Urothelium cell line (cell line): ENCODE data around the gene NKX3-2.

ENCODE experiments used
- DNase-seq: peaks from one replicate; pipeline ENCODE4 v3.0.0; 2011; ENCODE audit warnings: low spot score, mixed read lengths
- FAIRE-seq: peaks from 2 replicates; lab custom pipeline; 2011; peaks lifted over from hg19 to GRCh38; lab: Jason Lieb, UNC

Gene NKX3-2

DNA sequence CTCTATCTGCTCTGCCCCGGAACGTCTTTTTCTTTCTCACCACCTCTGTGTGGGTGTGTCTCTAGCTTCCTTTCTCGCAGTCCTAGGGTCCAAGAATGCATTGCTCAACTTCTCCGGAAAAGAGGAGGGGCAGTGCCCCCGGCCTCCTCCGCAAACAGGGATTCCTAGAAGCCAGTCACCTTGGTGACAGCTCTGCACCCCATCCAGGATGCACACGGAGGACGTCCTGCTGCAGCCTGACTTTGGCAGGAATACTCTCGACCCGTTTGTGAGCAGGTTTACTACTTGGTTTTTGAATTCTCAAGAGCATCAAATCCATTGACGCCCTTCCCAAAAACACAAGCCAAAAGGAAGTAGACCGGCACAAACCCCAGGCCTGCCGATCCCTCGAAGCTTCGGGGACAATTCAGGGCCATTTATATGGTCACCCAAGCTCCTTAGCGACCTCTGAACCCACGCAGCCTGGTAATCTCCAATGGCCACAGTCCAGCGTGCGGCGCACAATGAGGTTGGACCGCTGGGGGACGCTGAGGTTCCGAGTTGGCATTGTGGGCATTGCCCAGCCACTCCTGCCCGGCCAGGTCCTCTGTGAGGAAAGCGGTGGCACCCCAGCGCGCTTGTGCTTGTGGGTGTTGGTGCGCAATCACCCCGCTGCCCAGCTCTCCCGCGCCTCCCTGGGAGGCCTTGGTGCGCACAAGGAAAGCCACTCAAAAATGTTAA, 9.8 kb downstream of the NKX3-2 start:
- FAIRE-seq (no peak), DNase-seq (no peak)

DNA sequence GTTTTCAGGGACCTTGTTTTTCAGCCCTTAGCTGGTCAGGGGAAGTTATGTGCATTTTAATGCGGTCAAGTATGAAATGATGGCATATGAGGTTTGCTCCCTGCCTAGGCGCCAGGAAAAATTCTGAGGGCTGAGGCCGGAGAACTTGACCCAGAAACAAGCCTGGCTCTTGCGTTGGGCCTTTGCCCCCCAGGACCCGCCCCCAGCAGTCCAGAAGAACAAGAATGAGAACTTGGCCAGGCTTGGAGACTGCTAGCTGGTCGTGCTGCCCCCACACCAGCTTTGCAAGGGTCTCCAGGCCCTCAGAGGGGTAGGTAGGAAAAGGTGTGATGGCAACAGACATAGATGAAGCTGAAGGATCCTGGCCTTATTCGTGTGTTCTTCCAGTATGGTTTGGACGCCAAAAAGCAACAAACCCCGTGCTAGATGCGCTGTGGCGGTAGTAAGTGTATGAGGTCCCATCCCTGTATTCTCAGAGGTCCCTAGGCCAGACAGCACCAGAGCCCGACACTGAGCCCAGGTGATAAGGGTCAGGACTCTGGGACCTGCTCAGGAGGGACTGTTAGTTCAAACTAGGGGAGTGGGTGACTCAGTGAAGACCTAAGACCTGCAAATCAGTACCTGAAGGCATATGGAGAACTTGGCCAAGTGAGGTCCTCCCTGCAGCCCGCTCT, 10.5 kb downstream of the NKX3-2 start:
- FAIRE-seq (no peak), DNase-seq (no peak)

GRCh38 chr4:13531625-13531998, 12.7 kb downstream of the NKX3-2 start:
- FAIRE-seq = no peak
- no peak for DNase-seq

DNA sequence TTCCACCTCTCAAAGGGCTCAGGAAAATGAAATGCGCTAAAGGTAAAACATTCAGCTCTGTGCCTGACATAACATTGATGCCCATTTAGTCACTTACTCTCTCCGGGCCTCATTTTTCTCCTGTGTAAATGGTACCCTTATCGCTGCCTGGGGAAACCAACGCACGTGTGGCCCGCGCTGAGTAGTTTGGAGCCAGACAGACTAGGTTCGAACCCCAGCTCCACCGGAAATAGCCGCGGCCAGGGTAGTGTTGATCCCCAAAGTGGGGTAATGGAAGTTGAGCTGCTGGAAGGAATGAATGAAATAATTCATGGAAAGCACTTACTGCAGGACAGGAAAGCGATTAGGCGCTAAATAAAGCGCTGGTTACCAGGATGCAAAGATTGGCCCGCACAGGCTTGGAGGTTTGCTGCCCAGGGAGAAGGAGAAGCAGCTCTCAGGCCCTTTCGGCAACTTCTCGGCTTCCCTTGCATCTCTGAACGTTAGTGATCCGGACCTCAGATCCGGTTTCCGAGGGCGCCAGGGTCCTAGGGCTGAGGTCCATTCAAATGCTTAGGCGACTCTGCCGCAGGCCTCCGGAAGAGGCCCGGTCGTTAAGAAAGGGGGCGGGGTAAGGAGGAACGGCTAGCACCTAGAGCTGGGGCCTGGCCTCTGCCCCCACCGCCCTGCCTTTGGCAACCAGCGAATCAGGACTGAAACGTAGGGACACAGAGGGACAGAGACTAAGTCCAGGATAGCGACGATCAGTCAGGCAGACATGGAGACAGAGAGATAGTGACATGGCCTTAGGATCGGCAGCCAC, 13.3 kb downstream of the NKX3-2 start:
- no peak for DNase-seq
- no peak for FAIRE-seq

GRCh38 chr4:13529128-13529919, 15.0 kb downstream of the NKX3-2 start:
- no peak for DNase-seq
- no peak for FAIRE-seq

DNA sequence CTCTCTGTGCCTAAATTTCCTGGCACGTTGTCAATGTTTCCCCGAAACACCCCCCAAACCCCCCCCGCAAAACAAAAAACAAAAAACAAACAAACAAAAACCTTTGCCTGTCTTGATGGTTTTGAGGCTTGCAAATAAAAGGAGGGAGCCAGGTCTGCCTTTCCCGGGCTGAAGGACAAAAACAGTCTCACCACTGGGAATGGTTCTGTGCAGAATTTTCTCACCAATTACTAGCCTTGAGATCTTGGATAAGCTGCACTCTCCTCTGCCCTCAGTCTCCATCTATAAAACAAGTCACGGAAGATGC, 15.5 kb downstream of the NKX3-2 start:
- FAIRE-seq = no peak
- DNase-seq = no peak

GRCh38 chr4:13527981-13528820, 16.1 kb downstream of the NKX3-2 start:
- no peak for DNase-seq
- no peak for FAIRE-seq

DNA sequence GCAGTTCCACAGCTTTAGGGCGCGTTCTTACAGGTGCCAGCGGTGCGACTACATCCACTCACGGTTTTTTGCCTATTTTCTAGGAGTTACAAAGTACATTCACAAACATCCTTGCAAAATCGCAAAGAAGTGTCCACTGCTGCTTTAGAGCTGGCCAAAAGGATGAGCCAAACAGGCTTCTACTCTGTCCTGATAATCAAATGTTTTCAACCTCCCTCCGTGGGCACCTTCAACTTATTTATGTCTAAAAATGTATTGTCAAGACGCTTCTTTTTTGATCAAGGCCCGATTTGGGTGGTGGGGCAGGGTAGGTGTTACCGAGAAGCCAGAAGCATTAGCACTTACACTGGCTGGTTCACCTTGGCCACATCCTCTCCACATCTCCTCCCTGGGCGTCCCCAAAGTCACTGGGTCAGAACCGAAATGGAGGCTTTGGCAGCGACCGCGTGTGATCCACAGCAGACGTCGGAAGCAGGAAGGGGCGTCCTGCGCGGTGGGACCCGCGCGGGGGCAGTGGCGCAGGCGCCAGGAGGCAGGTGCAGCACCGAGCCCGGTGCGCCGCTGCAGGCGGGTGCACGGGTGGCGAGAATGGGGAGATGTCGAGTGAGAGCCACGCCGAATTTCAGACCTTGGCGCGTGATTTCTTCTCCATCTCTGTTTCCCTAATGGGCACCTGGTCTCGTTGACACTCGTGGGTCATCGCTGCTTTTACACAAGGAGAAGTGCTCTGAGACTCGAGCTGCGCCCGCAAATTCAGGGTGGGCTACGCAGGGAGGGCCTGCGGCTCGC, 16.9 kb downstream of the NKX3-2 start:
- DNase-seq (no peak), FAIRE-seq (no peak)

GRCh38 chr4:13526658-13527057, 17.6 kb downstream of the NKX3-2 start:
- FAIRE-seq = no peak

GRCh38 chr4:13525606-13526281, 18.6 kb downstream of the NKX3-2 start:
- DNase-seq = no peak
- FAIRE-seq = no peak

More at GRCh38 chr4:13526658-13527057, 17.6 kb downstream of the NKX3-2 start:
- no peak for DNase-seq

GRCh38 chr4:13524504-13525243, 19.6 kb downstream of the NKX3-2 start:
- FAIRE-seq (no peak), DNase-seq (no peak)

- FAIRE-seq (no peak), DNase-seq (no peak)
Observed at GRCh38 chr4:13523591-13524503, 20.5 kb downstream of the NKX3-2 start.

DNA sequence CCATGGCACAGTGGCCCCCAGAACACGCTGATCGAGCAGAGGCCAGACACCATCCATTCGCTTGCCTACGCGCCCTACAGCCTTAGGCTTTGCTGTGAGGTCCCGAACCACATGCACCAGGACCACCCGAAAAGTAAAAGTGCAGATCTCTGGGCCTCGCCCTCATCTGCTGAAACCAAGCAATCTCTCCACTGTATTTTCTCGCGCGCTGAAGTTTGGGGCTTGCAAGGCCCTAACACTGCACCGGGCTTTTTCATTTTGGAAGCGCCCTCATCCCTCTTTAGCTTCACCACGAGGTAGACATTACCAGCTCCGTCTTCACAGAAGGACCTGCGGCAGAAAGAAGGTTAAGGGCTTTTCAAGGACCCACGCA, 21.2 kb downstream of the NKX3-2 start:
- FAIRE-seq = no peak
- DNase-seq = no peak

DNA sequence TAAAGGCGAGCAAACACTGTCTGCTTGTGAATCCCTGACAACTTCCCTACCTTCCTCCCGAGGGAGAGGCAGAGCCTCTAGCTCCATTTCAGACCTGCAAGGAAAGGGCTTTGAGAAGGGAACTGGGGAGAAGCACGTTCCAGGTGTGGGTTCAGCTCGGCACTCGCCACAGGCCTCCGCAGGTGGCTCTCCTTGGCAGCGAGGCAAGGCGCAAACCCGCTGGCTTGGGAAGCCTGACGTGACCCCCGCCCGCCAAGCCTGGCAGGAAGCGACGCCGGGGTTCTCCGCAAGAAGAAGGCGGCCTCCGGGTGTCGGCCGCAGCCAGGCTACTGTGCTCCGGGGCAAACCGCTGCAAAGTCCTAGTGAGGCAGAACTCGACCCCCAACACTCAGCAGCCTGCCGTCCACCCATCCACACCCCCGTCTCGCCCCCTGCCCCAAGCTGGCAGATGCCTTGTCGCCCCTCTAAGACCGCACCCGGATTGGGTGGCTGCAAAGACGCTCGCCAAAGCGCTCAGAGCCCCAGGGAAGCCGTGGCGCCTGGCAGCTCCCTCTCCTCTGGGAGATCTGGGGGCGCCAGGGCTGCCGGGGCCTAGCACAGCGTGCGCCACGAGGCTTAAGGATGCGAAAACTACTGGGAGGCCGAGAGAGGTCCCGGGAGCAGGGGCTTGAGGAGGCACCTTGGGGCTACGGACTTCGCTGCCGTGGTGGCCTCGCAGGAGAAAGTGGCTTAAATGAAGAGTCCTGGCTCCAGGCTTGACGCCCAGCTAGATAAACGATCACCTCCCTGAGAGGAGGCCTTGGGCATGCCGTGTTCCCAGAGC, 21.8 kb downstream of the NKX3-2 start:
- no peak for DNase-seq
- FAIRE-seq = no peak

GRCh38 chr4:13521047-13521446, 23.3 kb downstream of the NKX3-2 start:
- no peak for FAIRE-seq
- no peak for DNase-seq

- no peak for DNase-seq
- FAIRE-seq = no peak
Observed at GRCh38 chr4:13516315-13516860, 27.9 kb downstream of the NKX3-2 start.
